Gastrocnemius medialis (tissue), 4 donors: ENCODE measurements around the gene RNF141. TPM values are rescaled to one million over a fixed set of nuclear protein-coding genes. Genes with fewer than 3 reads are reported as not detected.

Experiments used
- ATAC-seq, 2 donors: fragments of 150-250 bp; one replicate each; pipeline ENCODE4 v1.9.1; 2016
- DNase-seq, 2 donors: peaks; one replicate each; pipeline ENCODE4 v3.0.0-alpha.2; 2019
- H3K27ac ChIP-seq, 4 donors: fragments of 200-600 bp; sonication (generic); 1 replicate in 1 of 4; 2 replicates in 3 of 4; pipeline ENCODE4 v1.5.1; 2016 to 2018; ENCODE audit warnings: mild to moderate bottlenecking in 2 of 4, moderate library complexity in 1 of 4
- H3K27me3 ChIP-seq, 3 donors: fragments of 200-600 bp; sonication (generic) in 2 of 3; 1 replicate in 1 of 3; 2 replicates in 2 of 3; pipeline versions ENCODE4 v1.5.1 to v1.6.0; 2016 to 2019; ENCODE audit warnings: mild to moderate bottlenecking in 1 of 3, moderate library complexity in 1 of 3
- H3K36me3 ChIP-seq, 2 donors: fragments of 200-600 bp; sonication (generic) in 1 of 2; one replicate each; pipeline ENCODE4 v1.5.1; 2017 to 2018
- H3K4me1 ChIP-seq, 2 donors: fragments of 200-600 bp; sonication (generic) in 1 of 2; one replicate each; pipeline ENCODE4 v1.5.1; 2016 to 2017; ENCODE audit warnings: mild to moderate bottlenecking in 2 of 2
- H3K4me3 ChIP-seq, 4 donors: fragments of 200-600 bp; sonication (generic) in 3 of 4; 1 replicate in 1 of 4; 2 replicates in 3 of 4; pipeline ENCODE4 v1.5.1; 2016 to 2019; ENCODE audit warnings: mild to moderate bottlenecking in 2 of 4
- H3K9me3 ChIP-seq, 3 donors: fragments of 200-600 bp; sonication (generic) in 2 of 3; 1 replicate in 1 of 3; 2 replicates in 2 of 3; pipeline ENCODE4 v1.5.1; 2016 to 2019
- CTCF ChIP-seq, 5 experiments: fragments of 450-650 bp in 3 of 5; fragments of 200-600 bp in 2 of 5; sonication (generic) in 2 of 5; IDR thresholded peaks in 4 of 5; conservative IDR thresholded peaks in 1 of 5; 1 replicate in 4 of 5; 2 replicates in 1 of 5; pipeline ENCODE4 v1.5.1; 2016 to 2019; ENCODE audit warnings: antibody characterized with exemption in 5 of 5, mild to moderate bottlenecking in 3 of 5, moderate library complexity in 3 of 5
- POLR2A ChIP-seq, 2 donors: fragments of 450-650 bp; IDR thresholded peaks; one replicate each; pipeline ENCODE4 v1.6.1; 2017; ENCODE audit warnings: antibody characterized with exemption in 2 of 2, mild to moderate bottlenecking in 2 of 2, moderate library complexity in 2 of 2
- in situ Hi-C, 4 donors: fragments of 200-750 bp; cut with MboI; loops; one replicate each; pipeline versions ENCODE4 v1.15.0 to v1.8.0; 2017; ENCODE audit warnings: low sequenced_read_pairs in 4 of 4
- intact Hi-C: fragments of 100-400 bp; cut with DNase I; formaldehyde crosslinking; loops from one replicate; pipeline ENCODE4 v1.15.1; 2023; ENCODE audit warnings: low total_unique reads
- total RNA-seq, 4 donors: library from RNA; depleted of rRNA; stranded (reverse); fragments of >200 nt; gene quantifications; one replicate each; pipeline versions ENCODE4 v1.1.0 to v1.2.3, GENCODE V29; 2016

The RNF141 gene
- total RNA-seq, 4 donors from 2014 or later, result 16.8 to 38.2 (median 19.0) TPM

GRCh38 chr11:10524471-10524870, 16.5 kb downstream of the RNF141 start:
- Histone ChIP-seq H3K27ac (no peak overlapping the region), H3K4me1 (peaks cover 21% of the 10 kb centered on the region in 2 donors), H3K27me3 (no peaks in the 10 kb centered on the region), H3K9me3 (no peaks in the 10 kb centered on the region), H3K4me3 (no peak overlapping the region), H3K36me3 (peaks cover 0 to 37% of the 10 kb centered on the region in 2 donors)
- DNase-seq, result no peak
- ATAC-seq, result no peak
- in situ Hi-C loops (loop anchor here in 1 of 4 donors (25.0 kb wide), 1 partner anchor 213 kb away; no protein-coding TSS in a partner anchor), intact Hi-C loops (no loop called here)
- TF ChIP-seq CTCF (IDR thresholded peaks at IDR 0.05 in 4 of 5, conservative IDR thresholded peaks at IDR 0.05 in 1 of 5) (no peak), POLR2A (IDR thresholded peaks at IDR 0.05) (no peak)

- in situ Hi-C loops, result loop anchor here in 1 of 4 donors (25.0 kb wide), 1 partner anchor 214 kb away; no protein-coding TSS in a partner anchor
- no peak for DNase-seq
- no peak for TF ChIP-seq POLR2A (IDR thresholded peaks at IDR 0.05)
- TF ChIP-seq CTCF (IDR thresholded peaks at IDR 0.05 in 4 of 5, conservative IDR thresholded peaks at IDR 0.05 in 1 of 5), result no peak
Observed at GRCh38 chr11:10522921-10523320, 18.1 kb downstream of the RNF141 start.

DNA sequence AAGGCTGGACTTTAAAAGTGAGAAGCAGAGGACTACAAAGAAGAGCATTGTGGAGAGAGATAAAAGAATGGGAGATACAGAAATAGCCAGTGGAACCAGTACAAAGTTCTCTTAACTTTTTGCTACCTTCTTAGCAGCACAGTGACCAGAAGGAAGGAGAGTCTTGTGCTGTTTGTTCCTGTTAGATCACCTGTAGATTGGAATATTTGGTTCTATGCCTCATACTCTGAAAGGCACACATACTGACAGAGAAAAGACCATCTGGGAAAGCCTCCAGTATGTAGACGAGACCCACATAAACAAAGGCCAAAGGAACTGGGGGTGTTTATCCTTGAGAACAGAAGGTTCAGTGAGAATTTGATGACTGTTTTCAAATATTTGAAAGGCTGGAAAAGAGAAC, 18.7 kb downstream of the RNF141 start:
- TF ChIP-seq CTCF (IDR thresholded peaks at IDR 0.05 in 4 of 5, conservative IDR thresholded peaks at IDR 0.05 in 1 of 5) (no peak), POLR2A (IDR thresholded peaks at IDR 0.05) (no peak)
- Histone ChIP-seq H3K27ac (peak overlapping the region in 3 of 4 donors; percentile 15 to 62 (median 44)), H3K9me3 (no peaks in the 10 kb centered on the region), H3K4me1 (peaks cover 15 to 20% of the 10 kb centered on the region in 2 donors), H3K36me3 (peaks cover 0 to 48% of the 10 kb centered on the region in 2 donors), H3K27me3 (no peaks in the 10 kb centered on the region), H3K4me3 (no peak overlapping the region)
- ATAC-seq (no peak), DNase-seq (no peak)
- in situ Hi-C loops (loop anchor here in 1 of 4 donors (25.0 kb wide), 1 partner anchor 215 kb away; no protein-coding TSS in a partner anchor), intact Hi-C loops (no loop called here)

More at GRCh38 chr11:10522921-10523320, 18.1 kb downstream of the RNF141 start:
- Histone ChIP-seq H3K27me3 (no peaks in the 10 kb centered on the region), H3K4me3 (no peak overlapping the region), H3K27ac (peak overlapping the region in 3 of 4 donors; percentile 15 to 62 (median 44)), H3K36me3 (peaks cover 0 to 47% of the 10 kb centered on the region in 2 donors), H3K9me3 (no peaks in the 10 kb centered on the region), H3K4me1 (peaks cover 21% of the 10 kb centered on the region in 2 donors)
- peak; percentile 18 to 38 for ATAC-seq
- intact Hi-C loops, result no loop called here

GRCh38 chr11:10520562-10520961, 20.4 kb downstream of the RNF141 start:
- no peak for TF ChIP-seq CTCF (IDR thresholded peaks at IDR 0.05 in 4 of 5, conservative IDR thresholded peaks at IDR 0.05 in 1 of 5)
- no peak for TF ChIP-seq POLR2A (IDR thresholded peaks at IDR 0.05)
- DNase-seq, result no peak
- intact Hi-C loops (no loop called here), in situ Hi-C loops (loop anchor here in 1 of 4 donors (25.0 kb wide), 1 partner anchor 217 kb away; no protein-coding TSS in a partner anchor)
- Histone ChIP-seq H3K9me3 (no peaks in the 10 kb centered on the region), H3K27ac (no peak overlapping the region), H3K4me1 (peaks cover 9 to 13% of the 10 kb centered on the region in 2 donors), H3K27me3 (no peaks in the 10 kb centered on the region), H3K4me3 (no peak overlapping the region), H3K36me3 (peaks cover 0 to 48% of the 10 kb centered on the region in 2 donors)
- ATAC-seq, result no peak
